Ishikawa (cell line): ENCODE results near the gene GHRHR.

Experiments
- CEBPB ChIP-seq: IDR thresholded peaks from 2 replicates; pipeline ENCODE4 v1.6.1; 2012
- CREB1 ChIP-seq: IDR thresholded peaks from 2 replicates; pipeline ENCODE4 v1.6.1; 2012; ENCODE audit warnings: low read depth
- TF ChIP-seq, protein P1 (sequence below): IDR thresholded peaks from 2 replicates; pipeline ENCODE4 v1.6.1; 2012

DNA sequence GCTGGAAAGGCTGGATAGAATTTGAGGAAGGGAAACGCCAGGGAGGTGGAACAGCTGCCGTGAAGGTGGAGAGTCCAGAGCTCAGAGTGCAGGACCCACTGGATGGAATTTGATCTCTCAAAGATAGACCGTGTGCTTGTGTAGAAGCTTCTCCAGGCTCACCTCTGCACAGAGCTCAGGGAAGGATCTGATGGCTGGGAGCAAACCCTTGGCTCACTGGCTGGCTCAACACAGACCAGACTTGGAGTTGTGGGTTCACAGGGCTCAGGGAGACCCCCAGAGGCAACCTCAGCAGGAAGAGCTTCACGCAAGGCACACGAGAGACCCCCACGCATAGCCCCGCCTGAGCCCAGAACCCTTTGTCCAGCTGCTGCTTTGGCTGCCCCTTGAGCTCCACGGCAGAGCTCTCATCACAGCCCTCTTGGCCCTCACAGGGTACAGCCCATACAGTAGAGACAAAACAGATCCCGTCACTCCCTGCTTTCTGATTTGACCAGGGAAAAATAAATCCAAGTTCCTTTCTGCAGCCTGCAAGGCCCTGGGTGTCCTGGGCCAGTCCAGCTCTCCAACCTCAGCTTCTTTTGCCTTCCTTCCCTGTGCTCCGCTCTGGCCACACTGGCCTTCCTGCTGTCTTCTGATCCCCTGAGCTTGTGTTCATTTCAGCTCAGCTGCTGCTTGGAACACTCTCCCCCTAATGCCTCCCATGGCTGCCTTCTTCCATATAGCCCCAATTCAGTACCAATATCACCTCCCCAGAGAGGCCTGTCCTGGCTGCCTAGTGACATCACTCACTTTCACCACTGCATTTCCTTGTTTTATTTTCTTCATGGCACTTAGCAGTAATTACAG, 26.3 kb downstream of the GHRHR start:
- TF ChIP-seq, protein P1, sequence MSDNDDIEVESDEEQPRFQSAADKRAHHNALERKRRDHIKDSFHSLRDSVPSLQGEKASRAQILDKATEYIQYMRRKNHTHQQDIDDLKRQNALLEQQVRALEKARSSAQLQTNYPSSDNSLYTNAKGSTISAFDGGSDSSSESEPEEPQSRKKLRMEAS = no peak
- TF ChIP-seq CEBPB = no peak
- no peak for TF ChIP-seq CREB1
